ENCODE results near the gene SLC9A8. TPM values are rescaled to one million over a fixed set of nuclear protein-coding genes. Genes with fewer than 3 reads are reported as not detected.
"Not testable (repeated sequence)": the region's sequence is repeated elsewhere in the genome, so short reads cannot be mapped to it uniquely, and the experiment has no call there.

The SLC9A8 gene
- total RNA-seq, 1 donor from 2014 or later, result 6.2 TPM

DNA sequence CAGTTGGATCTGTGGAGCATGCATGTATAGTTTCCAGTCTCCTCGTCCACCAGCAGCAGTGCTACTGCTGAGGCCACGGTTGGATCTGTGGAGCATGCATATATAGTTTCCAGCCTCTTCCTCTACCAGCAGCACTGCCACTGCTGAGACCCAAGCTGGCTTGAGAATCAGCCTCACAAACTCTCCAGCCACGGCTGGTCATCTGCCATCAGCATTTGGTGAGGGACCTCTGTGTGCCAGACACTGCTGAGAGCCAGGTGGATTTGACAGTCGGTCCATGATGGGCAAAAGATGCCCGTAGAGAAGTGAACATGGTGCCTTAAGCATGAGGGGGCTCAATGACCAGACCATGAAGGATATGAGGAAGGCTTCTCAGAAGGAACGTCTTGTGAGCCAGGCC is 46.4 kb downstream of the SLC9A8 start:
- no peaks in the 10 kb centered on the region for H4K20me1 ChIP-seq (ENCODE audit: insufficient read depth, low read length)
- H3K4me2 ChIP-seq (ENCODE audit: low read length), result no peak overlapping the region
- Mint-ChIP-seq H3K4me3 (ENCODE audit: unreplicated experiment) (no peak overlapping the region), H3K9me3 (ENCODE audit: unreplicated experiment) (no peaks in the 10 kb centered on the region), H3K36me3 (ENCODE audit: low read depth, unreplicated experiment) (peaks cover 3% of the 10 kb centered on the region), H3K4me1 (ENCODE audit: low read depth, unreplicated experiment) (peaks cover 8% of the 10 kb centered on the region), H3K27ac (ENCODE audit: unreplicated experiment) (no peak overlapping the region), H3K27me3 (ENCODE audit: low read depth, unreplicated experiment) (no peaks in the 10 kb centered on the region)
- H3K9me3 ChIP-seq (ENCODE audit: insufficient read depth, low read depth, low read length), result no peaks in the 10 kb centered on the region
- H3K36me3 ChIP-seq (ENCODE audit: insufficient read depth, low read length), result peaks cover 4% of the 10 kb centered on the region
- DNase-seq (ENCODE audit: low read depth) (no peak), FAIRE-seq (no peak)
- no peak overlapping the region for H3K9ac ChIP-seq (ENCODE audit: low read length)
- H2AFZ ChIP-seq (ENCODE audit: low read depth, low read length), result no peak overlapping the region
- peaks cover 1% of the 10 kb centered on the region for H3K4me1 ChIP-seq (ENCODE audit: insufficient read depth, low read length)
- no peaks in the 10 kb centered on the region for H3K79me2 ChIP-seq (ENCODE audit: insufficient read depth, low read length)
- no peak overlapping the region for H3K27ac ChIP-seq (ENCODE audit: low read depth, low read length)
- no peak for TF ChIP-seq CTCF (IDR thresholded peaks at IDR 0.05; ENCODE audit: insufficient read depth, low read depth, low read length)
- no peak for TF ChIP-seq EZH2 (IDR thresholded peaks at IDR 0.05; ENCODE audit: insufficient read depth, low read length)
- no peaks in the 10 kb centered on the region for H3K27me3 ChIP-seq (ENCODE audit: insufficient read depth, low read length)
- H3K4me3 ChIP-seq (ENCODE audit: insufficient read depth, low read depth, low read length), result no peak overlapping the region

GRCh38 chr20:49859807-49860206 is 47.2 kb downstream of the SLC9A8 start:
- Histone ChIP-seq H3K9ac (ENCODE audit: low read length) (no peak overlapping the region), H3K79me2 (ENCODE audit: insufficient read depth, low read length) (no peaks in the 10 kb centered on the region), H3K27me3 (ENCODE audit: insufficient read depth, low read length) (no peaks in the 10 kb centered on the region), H2AFZ (ENCODE audit: low read depth, low read length) (no peak overlapping the region), H3K36me3 (ENCODE audit: insufficient read depth, low read length) (peaks cover 4% of the 10 kb centered on the region), H3K27ac (ENCODE audit: low read depth, low read length) (no peak overlapping the region), H4K20me1 (ENCODE audit: insufficient read depth, low read length) (no peaks in the 10 kb centered on the region), H3K9me3 (ENCODE audit: insufficient read depth, low read depth, low read length) (no peaks in the 10 kb centered on the region), H3K4me3 (ENCODE audit: insufficient read depth, low read depth, low read length) (no peak overlapping the region), H3K4me1 (ENCODE audit: insufficient read depth, low read length) (no peaks in the 10 kb centered on the region), H3K4me2 (ENCODE audit: low read length) (no peak overlapping the region)
- no peak overlapping the region for H3K4me3 Mint-ChIP-seq (ENCODE audit: unreplicated experiment)
- no peaks in the 10 kb centered on the region for H3K27me3 Mint-ChIP-seq (ENCODE audit: low read depth, unreplicated experiment)
- no peaks in the 10 kb centered on the region for H3K9me3 Mint-ChIP-seq (ENCODE audit: unreplicated experiment)
- peaks cover 5% of the 10 kb centered on the region for H3K4me1 Mint-ChIP-seq (ENCODE audit: low read depth, unreplicated experiment)
- peaks cover 6% of the 10 kb centered on the region for H3K36me3 Mint-ChIP-seq (ENCODE audit: low read depth, unreplicated experiment)
- H3K27ac Mint-ChIP-seq (ENCODE audit: unreplicated experiment), result no peak overlapping the region
- no peak for FAIRE-seq
- DNase-seq (ENCODE audit: low read depth), result no peak
- TF ChIP-seq CTCF (IDR thresholded peaks at IDR 0.05; ENCODE audit: insufficient read depth, low read depth, low read length) (no peak), EZH2 (IDR thresholded peaks at IDR 0.05; ENCODE audit: insufficient read depth, low read length) (no peak)

DNA sequence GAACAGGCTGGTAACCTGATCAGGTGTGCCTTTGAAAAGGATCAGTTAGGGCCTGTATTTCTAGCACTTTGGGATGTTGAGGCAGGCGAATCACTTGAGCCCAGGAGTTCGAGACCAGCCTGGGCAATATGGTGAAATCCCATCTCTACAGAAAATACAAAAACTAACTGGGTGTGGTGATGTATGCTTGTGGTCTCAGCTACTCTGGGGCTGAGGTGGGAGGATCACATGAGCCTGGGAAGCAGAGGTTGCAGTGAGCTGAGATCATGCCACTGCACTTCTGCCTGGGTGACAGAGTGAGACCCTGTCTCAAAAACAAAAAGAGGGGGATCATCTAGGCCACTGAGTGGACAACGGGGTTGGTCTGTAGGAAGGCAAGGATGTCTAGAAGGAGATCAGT is 48.6 kb downstream of the SLC9A8 start:
- H3K27ac Mint-ChIP-seq (ENCODE audit: unreplicated experiment); H3K36me3 ChIP-seq (ENCODE audit: insufficient read depth, low read length); H3K4me2 ChIP-seq (ENCODE audit: low read length); H3K9me3 Mint-ChIP-seq (ENCODE audit: unreplicated experiment); H3K27me3 ChIP-seq (ENCODE audit: insufficient read depth, low read length); H3K4me1 ChIP-seq (ENCODE audit: insufficient read depth, low read length); H3K79me2 ChIP-seq (ENCODE audit: insufficient read depth, low read length); H3K4me3 ChIP-seq (ENCODE audit: insufficient read depth, low read depth, low read length); DNase-seq (ENCODE audit: low read depth); H3K9me3 ChIP-seq (ENCODE audit: insufficient read depth, low read depth, low read length); H3K4me1 Mint-ChIP-seq (ENCODE audit: low read depth, unreplicated experiment); H3K27me3 Mint-ChIP-seq (ENCODE audit: low read depth, unreplicated experiment); H3K9ac ChIP-seq (ENCODE audit: low read length); H4K20me1 ChIP-seq (ENCODE audit: insufficient read depth, low read length); H3K36me3 Mint-ChIP-seq (ENCODE audit: low read depth, unreplicated experiment); FAIRE-seq; H3K27ac ChIP-seq (ENCODE audit: low read depth, low read length); H2AFZ ChIP-seq (ENCODE audit: low read depth, low read length): not testable (repeated sequence)
- H3K4me3 Mint-ChIP-seq (ENCODE audit: unreplicated experiment), result peak overlapping the region; percentile 13

Data from astrocyte (in vitro differentiated cells and primary cell).